WTC11 (cell line): ENCODE data around the gene TTC39A.

Experiments used
- ATF2 ChIP-seq: sonication (generic); formaldehyde crosslinking; IDR thresholded peaks from 2 replicates; pipeline ENCODE4 v1.8.1; 2022; ENCODE audit warnings: low read depth, missing genetic modification reagents, borderline replicate concordance
- CTCF ChIP-seq: fragments of 200-600 bp; IDR thresholded peaks from 2 replicates; pipeline ENCODE4 v1.8.0; 2022; ENCODE audit warnings: antibody characterized with exemption
- ERG ChIP-seq: fragments of 250-450 bp; sonication (Bioruptor Pico); IDR thresholded peaks from 2 replicates; pipeline ENCODE4 v1.8.0; 2021; ENCODE audit warnings: mild to moderate bottlenecking
- ESRRA ChIP-seq: sonication (generic); formaldehyde crosslinking; IDR thresholded peaks from 2 replicates; pipeline ENCODE4 v1.8.1; 2022; ENCODE audit warnings: mild to moderate bottlenecking, missing genetic modification reagents, borderline replicate concordance
- ETV6 ChIP-seq: sonication (generic); formaldehyde crosslinking; IDR thresholded peaks from 2 replicates; pipeline ENCODE4 v1.8.1; 2022; ENCODE audit warnings: mild to moderate bottlenecking, missing genetic modification reagents
- GABPB1 ChIP-seq: sonication (generic); formaldehyde crosslinking; IDR thresholded peaks from 2 replicates; pipeline ENCODE4 v1.8.1; 2023; ENCODE audit warnings: mild to moderate bottlenecking, missing genetic modification reagents
- MAX ChIP-seq: sonication (generic); formaldehyde crosslinking; IDR thresholded peaks from 2 replicates; pipeline ENCODE4 v1.8.0; 2022; ENCODE audit warnings: mild to moderate bottlenecking, missing genetic modification reagents
- NR2C2 ChIP-seq: sonication (generic); formaldehyde crosslinking; IDR thresholded peaks from 2 replicates; pipeline ENCODE4 v1.8.0; 2022; ENCODE audit warnings: mild to moderate bottlenecking, missing genetic modification reagents
- SMAD3 ChIP-seq: sonication (generic); formaldehyde crosslinking; IDR thresholded peaks from 2 replicates; pipeline ENCODE4 v1.8.0; 2022; ENCODE audit warnings: missing genetic modification reagents, mild to moderate bottlenecking, borderline replicate concordance
- SMAD4 ChIP-seq: sonication (generic); formaldehyde crosslinking; IDR thresholded peaks from 2 replicates; pipeline ENCODE4 v1.8.0; 2022; ENCODE audit warnings: mild to moderate bottlenecking, missing genetic modification reagents
- SP1 ChIP-seq: sonication (generic); formaldehyde crosslinking; conservative IDR thresholded peaks from 2 replicates; pipeline ENCODE4 v1.8.1; 2022; ENCODE audit warnings: missing genetic modification reagents
- USF2 ChIP-seq: sonication (generic); formaldehyde crosslinking; IDR thresholded peaks from 2 replicates; pipeline ENCODE4 v1.8.1; 2023; ENCODE audit warnings: mild to moderate bottlenecking, missing genetic modification reagents, moderate library complexity
- ZBTB43 ChIP-seq: sonication (generic); formaldehyde crosslinking; IDR thresholded peaks from 2 replicates; pipeline ENCODE4 v1.8.1; 2023; ENCODE audit warnings: mild to moderate bottlenecking, missing genetic modification reagents

- TF ChIP-seq MAX (CRISPR knock-in tag) (no peak), CTCF (no peak), NR2C2 (no peak), SMAD4 (CRISPR knock-in tag) (no peak), GABPB1 (CRISPR knock-in tag) (no peak), USF2 (CRISPR knock-in tag) (no peak), ESRRA (CRISPR knock-in tag) (no peak), ETV6 (CRISPR knock-in tag) (no peak), ERG (no peak), SMAD3 (no peak), ATF2 (CRISPR knock-in tag) (no peak), ZBTB43 (CRISPR knock-in tag) (no peak), SP1 (CRISPR knock-in tag) (no peak)
Measured at GRCh38 chr1:51289676-51290488, 40.5 kb downstream of the TTC39A start.
